ENCODE results near the gene ZNF784.
"Not testable (repeated sequence)": the region's sequence is repeated elsewhere in the genome, so short reads cannot be mapped to it uniquely, and the experiment has no call there.

The ZNF784 gene

GRCh38 chr19:55599842-55600661 is 24.3 kb downstream of the ZNF784 start, which contains the start of gene ZNF524:
TSS of gene ZNF524 (plus strand) at chr19:55600288. CDS start at chr19:55602113, 1,825 bp downstream.
- peak; percentile 95 for DNase-seq

GRCh38 chr19:55599468-55599841 is 24.9 kb downstream of the ZNF784 start, which contains the start of gene FIZ1:
TSS of gene FIZ1 (minus strand) at chr19:55599517. CDS start at chr19:55597865, 1,652 bp downstream.
- peak; percentile 100 for DNase-seq

- peak; percentile 97 for DNase-seq
Measured at GRCh38 chr19:55598719-55599467, 25.5 kb downstream of the ZNF784 start.

DNA sequence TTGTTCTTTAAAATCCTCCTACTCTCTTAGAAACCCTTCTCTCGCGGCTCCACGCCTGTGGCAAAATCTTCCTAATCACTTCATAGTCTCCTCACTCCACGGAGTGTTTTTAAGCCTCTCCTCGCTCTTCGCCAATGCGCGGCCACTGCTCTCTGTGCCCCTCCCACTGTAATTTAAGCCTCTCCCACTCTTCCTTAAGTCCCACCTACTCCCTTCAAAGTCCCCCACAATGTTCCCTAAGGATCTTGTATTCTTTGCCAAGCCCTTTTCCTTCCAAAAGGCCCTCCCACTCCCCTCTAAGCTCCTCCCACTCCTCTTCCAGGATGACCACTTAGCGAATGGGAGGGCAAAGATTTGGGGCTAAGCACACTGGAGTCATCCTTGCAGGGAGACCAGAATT is 26.3 kb downstream of the ZNF784 start:
- no peak for DNase-seq

- DNase-seq, result no peak
Measured at GRCh38 chr19:55597501-55597921, 26.9 kb downstream of the ZNF784 start.

- no peak for DNase-seq
Measured at GRCh38 chr19:55596304-55596703, 28.1 kb downstream of the ZNF784 start.

- no peak for DNase-seq
Measured at GRCh38 chr19:55594996-55595545, 29.3 kb downstream of the ZNF784 start.

- DNase-seq, result no peak
Measured at GRCh38 chr19:55593096-55593772, 31.1 kb downstream of the ZNF784 start.

GRCh38 chr19:55592391-55593090 is 31.8 kb downstream of the ZNF784 start:
- DNase-seq, result no peak

DNA sequence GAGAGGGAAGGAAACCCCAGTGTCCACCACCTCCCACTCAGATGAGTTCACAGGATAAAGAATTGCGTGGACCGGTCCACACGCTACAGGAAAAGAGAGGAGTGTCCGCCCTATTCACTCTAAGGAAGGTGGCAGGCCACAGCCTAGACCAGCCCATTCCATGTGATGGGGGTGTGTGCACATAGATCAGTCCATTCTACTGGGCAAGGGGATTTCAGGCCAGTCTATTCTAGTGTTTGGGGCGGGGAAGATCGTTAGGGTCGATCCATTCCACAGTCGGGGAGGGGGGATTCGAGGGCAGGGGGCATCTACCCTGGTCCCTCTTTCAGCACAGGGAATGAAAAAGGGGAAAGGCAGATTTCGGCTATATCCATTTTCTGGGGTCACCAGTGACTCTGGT is 32.8 kb downstream of the ZNF784 start:
- DNase-seq, result peak; percentile 40

DNA sequence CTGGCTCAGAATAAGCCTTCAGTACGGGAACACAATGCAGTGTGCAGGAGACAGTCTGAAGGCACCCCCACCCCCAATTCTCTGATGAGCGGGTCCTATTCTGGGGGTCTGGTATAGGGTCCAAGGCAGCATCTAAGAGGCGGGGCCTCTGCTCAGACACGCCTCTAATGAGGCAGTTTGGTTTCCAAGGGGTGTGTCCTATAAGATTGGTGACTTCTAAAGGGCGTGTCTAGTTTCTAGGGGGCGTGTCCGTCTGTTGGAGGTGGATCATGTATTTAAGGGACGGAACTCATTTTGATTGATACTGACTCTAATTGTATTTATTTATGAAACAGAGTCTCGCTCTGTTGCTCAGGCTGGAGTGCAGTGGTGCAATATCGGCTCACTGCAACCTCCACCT is 33.7 kb downstream of the ZNF784 start:
- DNase-seq, result peak; percentile 82

- DNase-seq, result no peak
Measured at GRCh38 chr19:55590109-55590508, 34.3 kb downstream of the ZNF784 start.

DNA sequence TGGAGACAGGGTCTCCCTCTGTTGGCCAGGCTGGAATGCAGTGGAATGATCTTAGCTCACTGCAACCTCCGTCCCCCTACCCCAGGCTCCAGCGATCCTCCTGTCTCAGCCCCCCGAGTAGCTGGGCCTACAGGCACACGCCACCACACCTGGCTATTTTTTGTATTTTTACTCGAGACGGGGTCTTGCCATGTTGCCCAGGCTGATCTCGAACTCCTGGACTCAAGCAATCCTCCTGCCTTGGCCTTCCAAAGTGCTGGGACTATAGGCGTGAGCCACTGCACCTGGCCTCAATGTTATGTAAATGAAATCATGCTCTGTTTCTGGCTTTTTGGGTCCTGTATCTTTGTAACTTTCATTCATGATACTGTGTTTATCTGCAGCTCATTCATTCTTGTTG is 35.6 kb downstream of the ZNF784 start:
- DNase-seq, result no peak

- peak; percentile 96 for DNase-seq
Measured at GRCh38 chr19:55586976-55587668, 37.2 kb downstream of the ZNF784 start.

DNA sequence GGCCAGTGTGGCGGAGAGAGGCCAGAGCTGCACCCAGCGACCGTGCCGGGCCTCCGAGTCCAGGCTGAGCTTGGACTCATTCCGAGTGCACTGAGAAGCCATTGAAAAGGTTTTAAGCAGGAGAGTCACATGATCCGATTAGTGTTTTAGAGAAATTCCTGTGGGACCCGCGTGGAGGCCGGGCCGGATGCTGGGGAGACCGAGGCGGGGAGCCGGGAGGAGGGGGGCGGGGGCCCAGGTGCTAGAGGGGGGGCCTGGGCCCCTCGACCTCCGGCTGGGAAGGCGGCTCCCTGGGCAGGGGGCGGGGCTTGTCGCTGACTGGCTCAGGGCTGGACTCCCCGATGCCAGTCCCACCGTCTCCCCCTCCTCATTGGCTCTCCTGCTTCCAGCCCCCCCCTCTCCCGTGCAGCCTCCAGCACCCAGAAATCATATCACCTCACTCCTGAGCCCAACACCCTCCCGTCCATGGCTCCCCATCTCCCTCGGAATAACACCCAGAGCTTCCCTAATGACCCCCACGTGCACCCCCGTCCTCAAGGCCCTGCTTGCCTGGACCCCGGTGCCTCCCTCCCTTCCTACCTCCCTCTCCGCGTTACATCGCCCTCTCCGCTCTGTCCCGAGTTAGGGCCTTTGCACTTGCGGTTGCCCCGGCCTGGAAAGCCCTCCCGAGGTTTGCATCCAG is 38.6 kb downstream of the ZNF784 start:
- DNase-seq, result peak; percentile 60

DNA sequence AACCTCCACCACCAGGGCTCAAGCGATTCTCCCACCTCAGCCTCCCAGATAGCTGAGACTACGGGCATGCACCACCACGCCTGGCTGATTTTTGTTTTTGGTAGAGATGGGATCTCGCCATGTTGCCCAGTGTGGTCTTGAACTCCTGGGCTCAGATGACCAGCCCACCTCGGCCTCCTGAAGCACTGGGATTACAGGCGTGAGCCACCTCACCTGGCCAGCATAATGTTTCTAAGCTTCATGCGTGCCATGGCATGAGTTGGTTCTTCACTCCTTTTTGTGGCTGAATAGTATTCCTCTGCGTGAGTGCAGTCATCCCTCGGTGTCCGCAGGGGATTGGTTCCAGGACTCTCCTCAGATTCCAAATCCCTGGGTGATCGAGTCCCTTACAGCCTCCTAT is 39.5 kb downstream of the ZNF784 start:
- no peak for DNase-seq

DNA sequence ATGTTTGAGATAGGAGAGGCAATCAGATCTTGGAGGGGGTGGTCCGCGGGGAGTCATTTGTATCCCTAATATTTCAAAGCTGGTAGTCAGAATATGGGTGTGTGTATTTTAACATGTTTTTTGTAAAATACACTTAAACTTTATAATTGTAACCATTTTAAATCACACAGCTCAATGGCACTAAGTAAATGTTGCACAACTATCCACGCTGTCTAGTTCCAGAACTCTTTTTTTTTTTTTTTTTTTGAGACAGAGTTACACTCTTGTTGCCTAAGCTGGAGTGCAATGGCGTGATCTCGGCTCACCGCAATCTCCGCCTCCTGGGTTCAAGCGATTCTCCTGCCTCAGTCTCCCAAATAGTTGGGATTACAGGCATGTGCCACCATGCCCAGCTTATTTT is 40.5 kb downstream of the ZNF784 start:
- not testable (repeated sequence) for DNase-seq

- not testable (repeated sequence) for DNase-seq
Measured at GRCh38 chr19:55582284-55582683, 42.1 kb downstream of the ZNF784 start.

GRCh38 chr19:55581823-55582223 is 42.5 kb downstream of the ZNF784 start:
- no peak for DNase-seq

GRCh38 chr19:55581145-55581822 is 43.1 kb downstream of the ZNF784 start:
- peak; percentile 56 for DNase-seq
